NCI-H2227 treated with DMSO at 0.1 percent for 48 hours (cell line): ENCODE data around the gene DIP2A.
"Not testable (repeated sequence)": the region's sequence is repeated elsewhere in the genome, so short reads cannot be mapped to it uniquely, and the experiment has no call there.

Source experiments
- DNase-seq: peaks from one replicate; lab custom pipeline; 2025; lab: John Stamatoyannopoulos, UW

DIP2A gene

GRCh38 chr21:46452710-46453109 is 6.0 kb upstream of the DIP2A start:
- DNase-seq, result no peak

- no peak for DNase-seq
These were observed 4.5 kb upstream of the DIP2A start for GRCh38 chr21:46454142-46454541.

GRCh38 chr21:46454634-46455390 is 3.9 kb upstream of the DIP2A start:
- no peak for DNase-seq

GRCh38 chr21:46455575-46456385 is 2.9 kb upstream of the DIP2A start:
- no peak for DNase-seq

- DNase-seq, result no peak
These were observed 1.9 kb upstream of the DIP2A start for GRCh38 chr21:46456750-46457149.

- no peak for DNase-seq
These were observed 833 bp upstream of the DIP2A start for GRCh38 chr21:46457801-46458314.

- DNase-seq, result no peak
These were observed 299 bp downstream of the DIP2A start for GRCh38 chr21:46459024-46459355.

GRCh38 chr21:46459356-46460112 is 843 bp downstream of the DIP2A start:
- no peak for DNase-seq

GRCh38 chr21:46461909-46462308 is 3.2 kb downstream of the DIP2A start:
- DNase-seq, result no peak

GRCh38 chr21:46465153-46465552 is 6.5 kb downstream of the DIP2A start:
- DNase-seq, result not testable (repeated sequence)

- DNase-seq, result no peak
These were observed 7.0 kb downstream of the DIP2A start for GRCh38 chr21:46465651-46466050.

GRCh38 chr21:46468108-46468774 is 9.6 kb downstream of the DIP2A start:
- no peak for DNase-seq

GRCh38 chr21:46469275-46469674 is 10.6 kb downstream of the DIP2A start:
- no peak for DNase-seq

- no peak for DNase-seq
These were observed 12.8 kb downstream of the DIP2A start for GRCh38 chr21:46471514-46471913.

- DNase-seq, result no peak
These were observed 13.6 kb downstream of the DIP2A start for GRCh38 chr21:46472246-46472645.

GRCh38 chr21:46474382-46474781 is 15.7 kb downstream of the DIP2A start:
- DNase-seq, result no peak

- DNase-seq, result no peak
These were observed 16.6 kb downstream of the DIP2A start for GRCh38 chr21:46475296-46475695.

GRCh38 chr21:46477765-46478164 is 19.1 kb downstream of the DIP2A start:
- DNase-seq, result no peak

- no peak for DNase-seq
These were observed 20.2 kb downstream of the DIP2A start for GRCh38 chr21:46478910-46479309.

GRCh38 chr21:46480466-46480865 is 21.8 kb downstream of the DIP2A start:
- no peak for DNase-seq

GRCh38 chr21:46482225-46482845 is 23.6 kb downstream of the DIP2A start:
- no peak for DNase-seq

GRCh38 chr21:46482846-46483231 is 24.1 kb downstream of the DIP2A start:
- no peak for DNase-seq
